Osteocyte (in vitro differentiated cells): ENCODE results near the gene KATNBL1. TPM values are rescaled to one million over a fixed set of nuclear protein-coding genes. Genes with fewer than 3 reads are reported as not detected.

Experiments used
- DNase-seq: peaks from one replicate; pipeline ENCODE4 v3.0.0; 2021; ENCODE audit warnings: mixed read lengths; ENCODE audit not compliant: unreplicated experiment; ENCODE audit errors: extremely low spot score
- H3K27ac Mint-ChIP-seq: one replicate; pipeline ENCODE4 v1.8.0; 2021; ENCODE audit warnings: mild to moderate bottlenecking, mixed read lengths; ENCODE audit not compliant: unreplicated experiment
- H3K27me3 Mint-ChIP-seq: one replicate; pipeline ENCODE4 v1.8.0; 2021; ENCODE audit warnings: mixed read lengths; ENCODE audit not compliant: unreplicated experiment
- H3K36me3 Mint-ChIP-seq: one replicate; pipeline ENCODE4 v1.8.0; 2021; ENCODE audit warnings: mixed read lengths; ENCODE audit not compliant: unreplicated experiment
- H3K4me1 Mint-ChIP-seq: one replicate; pipeline ENCODE4 v1.8.0; 2021; ENCODE audit warnings: mixed read lengths; ENCODE audit not compliant: unreplicated experiment
- H3K4me3 Mint-ChIP-seq: one replicate; pipeline ENCODE4 v1.8.0; 2021; ENCODE audit warnings: mild to moderate bottlenecking, moderate library complexity, mixed read lengths; ENCODE audit not compliant: unreplicated experiment
- H3K9me3 Mint-ChIP-seq: one replicate; pipeline ENCODE4 v1.8.0; 2021; ENCODE audit warnings: mixed read lengths; ENCODE audit not compliant: unreplicated experiment
- CTCF ChIP-seq: fragments of 200-600 bp; sonication (generic); IDR thresholded peaks from 2 replicates; pipeline ENCODE4 v1.5.0; 2021; ENCODE audit warnings: antibody characterized with exemption, mild to moderate bottlenecking, moderate library complexity
- total RNA-seq: library from RNA; stranded (reverse); gene quantifications from 2 replicates; pipeline ENCODE4 v1.2.1, GENCODE V29; 2021

The KATNBL1 gene
- total RNA-seq, 1 donor from 2014 or later, result 39.1 TPM

DNA sequence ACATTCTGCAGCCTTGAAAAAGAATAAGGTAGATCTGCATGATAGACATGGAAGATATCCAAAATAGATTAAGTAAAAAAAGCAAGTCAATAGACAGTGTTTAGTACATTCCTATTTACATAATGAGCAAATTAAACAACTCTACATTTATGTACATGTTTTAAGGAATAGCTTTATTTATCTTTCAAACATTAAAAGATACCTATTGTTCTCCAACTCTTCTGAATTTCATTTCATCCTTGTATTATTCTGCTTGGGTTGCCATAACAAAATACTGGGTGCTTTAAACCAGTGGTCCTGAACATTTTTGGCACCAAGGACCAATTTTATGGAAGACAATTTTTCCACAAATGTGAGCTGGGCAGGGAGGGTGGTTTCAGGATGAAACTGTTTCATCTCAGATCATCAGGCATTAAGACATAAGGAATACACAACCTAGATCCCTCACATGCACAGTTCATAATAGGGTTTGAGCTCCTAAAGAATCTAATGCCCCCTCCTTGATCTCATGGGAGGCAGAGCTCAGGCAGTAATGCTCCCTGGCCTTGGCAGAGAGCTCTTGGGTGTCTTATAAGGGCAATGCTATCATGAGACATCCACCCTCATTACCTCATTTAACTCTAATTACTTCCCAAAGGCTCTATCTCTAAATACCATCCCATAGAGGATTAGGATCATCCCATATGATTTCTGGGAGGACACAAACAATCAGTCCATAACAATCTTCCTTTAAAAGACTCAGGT is 6.8 kb upstream of the KATNBL1 start:
- no peak overlapping the region for H3K4me3 Mint-ChIP-seq
- H3K27me3 Mint-ChIP-seq, result no peaks in the 10 kb centered on the region
- peaks cover 4% of the 10 kb centered on the region for H3K4me1 Mint-ChIP-seq
- no peaks in the 10 kb centered on the region for H3K36me3 Mint-ChIP-seq
- no peak for DNase-seq
- no peak for TF ChIP-seq CTCF
- no peak overlapping the region for H3K27ac Mint-ChIP-seq
- no peaks in the 10 kb centered on the region for H3K9me3 Mint-ChIP-seq

DNA sequence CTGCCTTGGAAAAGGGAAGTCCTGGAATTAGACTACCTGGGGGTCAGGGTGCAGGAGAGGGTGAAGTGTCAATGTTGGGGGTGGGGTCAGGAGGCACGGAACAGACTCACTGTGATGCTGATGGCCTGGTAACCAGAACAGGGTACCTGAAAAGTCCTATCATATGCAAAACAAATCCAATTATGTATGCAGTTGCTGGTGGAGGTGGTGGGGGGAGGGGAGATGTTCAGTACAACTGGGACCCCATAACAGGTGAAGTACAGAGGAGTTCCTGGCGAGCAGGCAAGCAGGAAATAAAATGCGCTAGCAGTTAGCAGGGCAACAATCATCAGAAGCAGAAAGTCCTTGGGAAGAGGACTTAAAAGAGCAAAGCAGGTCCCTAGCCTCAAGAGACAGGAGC is 4.2 kb upstream of the KATNBL1 start:
- no peak for DNase-seq
- Mint-ChIP-seq H3K27me3 (no peaks in the 10 kb centered on the region), H3K27ac (no peak overlapping the region), H3K4me3 (no peak overlapping the region), H3K9me3 (no peaks in the 10 kb centered on the region), H3K36me3 (no peaks in the 10 kb centered on the region), H3K4me1 (peaks cover 6% of the 10 kb centered on the region)
- no peak for TF ChIP-seq CTCF

DNA sequence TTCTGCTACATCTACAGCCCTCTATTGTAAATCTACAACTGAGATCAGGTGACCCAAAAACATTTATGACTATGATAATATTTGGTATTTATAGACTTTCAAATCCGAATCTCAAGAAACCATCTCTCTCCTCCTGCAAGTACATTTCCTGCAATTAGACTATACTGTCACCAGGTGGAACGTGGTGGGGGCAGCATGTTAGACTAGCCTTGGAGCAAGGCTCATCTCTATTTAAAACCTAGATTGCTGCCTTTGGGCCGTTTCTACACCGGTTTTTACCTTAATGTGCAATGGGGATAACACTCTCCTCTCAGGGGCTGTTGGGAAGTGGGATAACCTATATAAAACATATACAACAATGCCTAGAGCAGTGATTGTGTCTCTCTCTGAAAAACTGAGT is 3.8 kb upstream of the KATNBL1 start:
- no peak for DNase-seq
- H3K4me1 Mint-ChIP-seq, result peaks cover 9% of the 10 kb centered on the region
- no peak for TF ChIP-seq CTCF

DNA sequence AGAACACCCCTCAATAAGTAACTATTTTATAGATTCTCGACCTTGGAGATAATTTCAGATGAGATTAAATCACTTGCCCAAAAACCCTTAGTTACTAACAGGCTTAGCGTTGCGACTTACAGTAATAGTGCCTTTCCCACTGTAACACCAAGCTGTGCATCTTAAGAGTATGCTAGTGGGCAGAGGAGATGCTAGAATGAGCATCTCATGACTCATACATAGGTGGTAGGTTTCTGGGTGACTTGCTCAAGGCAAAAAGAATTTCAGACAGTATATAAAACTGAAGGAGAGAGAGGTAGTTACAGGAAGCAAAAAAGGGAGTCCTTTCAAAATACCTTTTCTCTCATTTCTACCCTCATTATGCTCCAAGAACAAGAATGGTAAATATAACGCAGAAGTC is 3.9 kb downstream of the KATNBL1 start:
- peaks cover 1% of the 10 kb centered on the region for H3K36me3 Mint-ChIP-seq
- H3K27ac Mint-ChIP-seq, result no peak overlapping the region
- H3K27me3 Mint-ChIP-seq, result no peaks in the 10 kb centered on the region
- DNase-seq, result no peak
- H3K9me3 Mint-ChIP-seq, result no peaks in the 10 kb centered on the region
- no peak overlapping the region for H3K4me3 Mint-ChIP-seq
- H3K4me1 Mint-ChIP-seq, result peaks cover 19% of the 10 kb centered on the region
- no peak for TF ChIP-seq CTCF

More for the DNA sequence above, 3.8 kb upstream of the KATNBL1 start:
- H3K27me3 Mint-ChIP-seq, result no peaks in the 10 kb centered on the region
- no peak overlapping the region for H3K4me3 Mint-ChIP-seq
- H3K27ac Mint-ChIP-seq, result no peak overlapping the region
- no peaks in the 10 kb centered on the region for H3K9me3 Mint-ChIP-seq
- H3K36me3 Mint-ChIP-seq, result no peaks in the 10 kb centered on the region

DNA sequence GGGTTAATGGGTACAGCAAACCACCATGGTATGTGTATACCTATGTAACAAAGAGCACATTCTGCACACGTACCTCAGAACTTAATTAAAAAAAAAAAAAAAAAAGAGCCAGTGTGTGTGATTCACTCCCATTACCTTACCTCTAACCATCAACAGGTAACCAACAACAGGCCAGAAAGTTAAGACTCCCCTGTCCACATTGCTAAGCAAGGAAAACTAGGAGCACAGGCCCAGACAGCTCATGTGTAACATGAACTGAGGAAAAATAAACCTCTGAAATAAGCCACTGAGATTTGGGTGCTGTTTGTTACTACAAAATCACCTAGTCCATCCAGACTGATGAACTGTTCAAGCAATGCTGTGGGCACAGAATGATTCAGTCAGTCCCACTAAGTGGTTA is 6.0 kb downstream of the KATNBL1 start:
- H3K36me3 Mint-ChIP-seq, result peaks cover 6% of the 10 kb centered on the region
- no peaks in the 10 kb centered on the region for H3K9me3 Mint-ChIP-seq
- no peak for DNase-seq
- no peak overlapping the region for H3K4me3 Mint-ChIP-seq
- no peak overlapping the region for H3K27ac Mint-ChIP-seq
- no peaks in the 10 kb centered on the region for H3K27me3 Mint-ChIP-seq
- H3K4me1 Mint-ChIP-seq, result peaks cover 16% of the 10 kb centered on the region
- TF ChIP-seq CTCF, result no peak
